GM12878 (cell line): ENCODE results near the gene PRKAB2.

Experiments used
- DPF2 ChIP-seq: fragments of 450-650 bp; IDR thresholded peaks from 2 replicates; pipeline ENCODE4 v1.6.1; 2017; ENCODE audit warnings: mild to moderate bottlenecking
- EP300 ChIP-seq, 2 experiments: fragments of 150-350 bp in 1 of 2; IDR thresholded peaks; 2 replicates each; pipeline ENCODE4 v1.6.1; 2011 to 2012; ENCODE audit warnings: low read depth in 2 of 2, low read length in 2 of 2, borderline replicate concordance in 1 of 2, improper control_type of control experiment in 1 of 2, inconsistent platforms in 1 of 2; ENCODE audit not compliant: control insufficient read depth in 1 of 2
- EZH2 ChIP-seq: IDR thresholded peaks from 2 replicates; pipeline ENCODE4 v1.6.1; 2012; ENCODE audit warnings: low read depth, mild to moderate bottlenecking, control low read depth, inconsistent platforms, low read length, borderline replicate concordance; ENCODE audit not compliant: control insufficient read depth
- NRF1 ChIP-seq: conservative IDR thresholded peaks from 2 replicates; pipeline ENCODE4 v1.6.1; 2011; ENCODE audit warnings: mild to moderate bottlenecking, low read depth, low read length, improper control_type of control experiment
- POLR2A ChIP-seq: IDR thresholded peaks from 2 replicates; pipeline ENCODE4 v1.6.1; 2011; ENCODE audit warnings: low read depth, mild to moderate bottlenecking, low read length
- TF ChIP-seq, protein P1 (sequence below): fragments of 450-650 bp; IDR thresholded peaks from 2 replicates; pipeline ENCODE4 v1.6.1; 2014; ENCODE audit warnings: mild to moderate bottlenecking
- TF ChIP-seq, protein P2 (sequence below): fragments of 450-650 bp; IDR thresholded peaks from 2 replicates; pipeline ENCODE4 v1.6.1; 2016; ENCODE audit warnings: mild to moderate bottlenecking, moderate library complexity, borderline replicate concordance
- TF ChIP-seq, protein P3 (sequence below): IDR thresholded peaks from 2 replicates; pipeline ENCODE4 v1.6.1; 2011; ENCODE audit warnings: mild to moderate bottlenecking, low read depth, low read length, moderate library complexity; ENCODE audit not compliant: insufficient replicate concordance

DNA sequence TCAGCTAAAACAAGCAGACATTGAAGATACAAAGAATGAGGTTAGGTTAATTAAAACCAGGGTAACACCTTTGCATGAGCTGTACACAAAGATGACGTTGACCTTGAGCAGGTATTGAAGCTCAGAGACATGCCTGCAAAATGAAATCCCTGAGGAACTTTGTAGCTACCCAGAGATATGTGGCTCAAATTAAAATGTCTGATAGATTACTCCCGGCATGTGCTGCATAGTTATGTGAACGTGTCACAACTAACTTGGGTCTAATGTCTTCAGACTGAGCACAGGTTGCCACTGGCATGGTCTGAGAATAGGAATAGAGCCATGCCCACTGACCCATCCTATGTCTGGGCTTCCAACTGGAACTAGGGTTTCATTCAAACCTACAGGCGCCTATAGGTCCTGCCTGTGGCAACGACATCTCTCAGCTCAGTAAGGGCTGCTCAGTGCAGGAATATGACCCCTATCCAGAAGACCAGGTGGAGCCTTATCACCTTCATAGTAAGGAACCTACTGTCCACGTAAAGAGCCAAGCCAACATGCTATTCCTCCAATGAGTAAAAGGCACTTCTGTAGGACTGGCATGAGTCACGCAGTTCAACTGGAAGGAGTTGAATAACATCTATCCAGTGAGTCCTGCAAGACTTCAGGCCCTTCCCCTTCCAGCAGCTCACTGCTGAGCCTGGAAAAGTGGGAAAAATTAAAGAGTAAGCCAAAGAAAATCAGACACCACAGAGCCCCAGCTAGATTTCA lies 60.7 kb downstream of the PRKAB2 start:
- TF ChIP-seq, protein P1, sequence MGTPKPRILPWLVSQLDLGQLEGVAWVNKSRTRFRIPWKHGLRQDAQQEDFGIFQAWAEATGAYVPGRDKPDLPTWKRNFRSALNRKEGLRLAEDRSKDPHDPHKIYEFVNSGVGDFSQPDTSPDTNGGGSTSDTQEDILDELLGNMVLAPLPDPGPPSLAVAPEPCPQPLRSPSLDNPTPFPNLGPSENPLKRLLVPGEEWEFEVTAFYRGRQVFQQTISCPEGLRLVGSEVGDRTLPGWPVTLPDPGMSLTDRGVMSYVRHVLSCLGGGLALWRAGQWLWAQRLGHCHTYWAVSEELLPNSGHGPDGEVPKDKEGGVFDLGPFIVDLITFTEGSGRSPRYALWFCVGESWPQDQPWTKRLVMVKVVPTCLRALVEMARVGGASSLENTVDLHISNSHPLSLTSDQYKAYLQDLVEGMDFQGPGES: no peak
- TF ChIP-seq, protein P2, sequence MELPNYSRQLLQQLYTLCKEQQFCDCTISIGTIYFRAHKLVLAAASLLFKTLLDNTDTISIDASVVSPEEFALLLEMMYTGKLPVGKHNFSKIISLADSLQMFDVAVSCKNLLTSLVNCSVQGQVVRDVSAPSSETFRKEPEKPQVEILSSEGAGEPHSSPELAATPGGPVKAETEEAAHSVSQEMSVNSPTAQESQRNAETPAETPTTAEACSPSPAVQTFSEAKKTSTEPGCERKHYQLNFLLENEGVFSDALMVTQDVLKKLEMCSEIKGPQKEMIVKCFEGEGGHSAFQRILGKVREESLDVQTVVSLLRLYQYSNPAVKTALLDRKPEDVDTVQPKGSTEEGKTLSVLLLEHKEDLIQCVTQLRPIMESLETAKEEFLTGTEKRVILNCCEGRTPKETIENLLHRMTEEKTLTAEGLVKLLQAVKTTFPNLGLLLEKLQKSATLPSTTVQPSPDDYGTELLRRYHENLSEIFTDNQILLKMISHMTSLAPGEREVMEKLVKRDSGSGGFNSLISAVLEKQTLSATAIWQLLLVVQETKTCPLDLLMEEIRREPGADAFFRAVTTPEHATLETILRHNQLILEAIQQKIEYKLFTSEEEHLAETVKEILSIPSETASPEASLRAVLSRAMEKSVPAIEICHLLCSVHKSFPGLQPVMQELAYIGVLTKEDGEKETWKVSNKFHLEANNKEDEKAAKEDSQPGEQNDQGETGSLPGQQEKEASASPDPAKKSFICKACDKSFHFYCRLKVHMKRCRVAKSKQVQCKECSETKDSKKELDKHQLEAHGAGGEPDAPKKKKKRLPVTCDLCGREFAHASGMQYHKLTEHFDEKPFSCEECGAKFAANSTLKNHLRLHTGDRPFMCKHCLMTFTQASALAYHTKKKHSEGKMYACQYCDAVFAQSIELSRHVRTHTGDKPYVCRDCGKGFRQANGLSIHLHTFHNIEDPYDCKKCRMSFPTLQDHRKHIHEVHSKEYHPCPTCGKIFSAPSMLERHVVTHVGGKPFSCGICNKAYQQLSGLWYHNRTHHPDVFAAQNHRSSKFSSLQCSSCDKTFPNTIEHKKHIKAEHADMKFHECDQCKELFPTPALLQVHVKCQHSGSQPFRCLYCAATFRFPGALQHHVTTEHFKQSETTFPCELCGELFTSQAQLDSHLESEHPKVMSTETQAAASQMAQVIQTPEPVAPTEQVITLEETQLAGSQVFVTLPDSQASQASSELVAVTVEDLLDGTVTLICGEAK: no peak
- no peak for TF ChIP-seq DPF2
- no peak for TF ChIP-seq NRF1
- TF ChIP-seq POLR2A: no peak
- TF ChIP-seq EZH2: no peak
- TF ChIP-seq, protein P3, sequence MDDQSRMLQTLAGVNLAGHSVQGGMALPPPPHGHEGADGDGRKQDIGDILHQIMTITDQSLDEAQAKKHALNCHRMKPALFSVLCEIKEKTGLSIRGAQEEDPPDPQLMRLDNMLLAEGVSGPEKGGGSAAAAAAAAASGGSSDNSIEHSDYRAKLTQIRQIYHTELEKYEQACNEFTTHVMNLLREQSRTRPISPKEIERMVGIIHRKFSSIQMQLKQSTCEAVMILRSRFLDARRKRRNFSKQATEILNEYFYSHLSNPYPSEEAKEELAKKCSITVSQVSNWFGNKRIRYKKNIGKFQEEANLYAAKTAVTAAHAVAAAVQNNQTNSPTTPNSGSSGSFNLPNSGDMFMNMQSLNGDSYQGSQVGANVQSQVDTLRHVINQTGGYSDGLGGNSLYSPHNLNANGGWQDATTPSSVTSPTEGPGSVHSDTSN: no peak
- TF ChIP-seq EP300 (IDR thresholded peaks at IDR 0.05; ENCODE audit: borderline replicate concordance in 1 of 2, control insufficient read depth in 1 of 2, low read depth in 2 of 2, low read length in 2 of 2): no peak
